Upper lobe of left lung (tissue), 6 donors: ENCODE results near the gene LIN37. TPM values are rescaled to one million over a fixed set of nuclear protein-coding genes. Genes with fewer than 3 reads are reported as not detected.
A peak's percentile ranks its signal among the peaks of the same experiment; 100 is the strongest.

Experiments used
- ATAC-seq, 2 donors: fragments of 200-7000 bp; cut with Tn5 transposase; one replicate each; pipeline ENCODE4 v1.9.1; 2022; ENCODE audit warnings: mild to moderate bottlenecking in 2 of 2, moderate library complexity in 2 of 2; ENCODE audit not compliant: low FRiP score in 2 of 2
- DNase-seq, 2 donors: peaks; one replicate each; pipeline ENCODE4 v3.0.0-alpha.2; 2019 to 2020
- H3K27ac ChIP-seq, 4 donors: fragments of 200-600 bp; sonication (generic); one replicate each; pipeline ENCODE4 v1.5.1; 2016 to 2019
- H3K27me3 ChIP-seq, 4 donors: fragments of 200-600 bp; sonication (generic); one replicate each; pipeline ENCODE4 v1.5.1; 2017 to 2019
- H3K36me3 ChIP-seq, 4 donors: fragments of 200-600 bp; sonication (generic); one replicate each; pipeline ENCODE4 v1.5.1; 2016 to 2019
- H3K4me1 ChIP-seq, 4 donors: fragments of 200-600 bp; sonication (generic); one replicate each; pipeline ENCODE4 v1.5.1; 2018 to 2019
- H3K4me3 ChIP-seq, 4 donors: fragments of 200-600 bp; sonication (generic); one replicate each; pipeline ENCODE4 v1.5.1; 2017 to 2019; ENCODE audit warnings: mild to moderate bottlenecking in 2 of 4, moderate library complexity in 1 of 4
- H3K9me3 ChIP-seq, 4 donors: fragments of 200-600 bp; sonication (generic); one replicate each; pipeline ENCODE4 v1.5.1; 2018 to 2019
- EP300 ChIP-seq, 4 donors: sonication (generic); formaldehyde crosslinking; IDR thresholded peaks; one replicate each; pipeline ENCODE4 v1.5.1; 2017; ENCODE audit warnings: antibody characterized with exemption in 4 of 4, control low read depth in 2 of 4
- POLR2A ChIP-seq, 4 donors: fragments of 450-650 bp; IDR thresholded peaks; one replicate each; pipeline ENCODE4 v1.5.1; 2016 to 2017; ENCODE audit warnings: antibody characterized with exemption in 4 of 4, mild to moderate bottlenecking in 2 of 4
- POLR2AphosphoS5 ChIP-seq, 2 donors: sonication (generic); formaldehyde crosslinking; IDR thresholded peaks; one replicate each; pipeline ENCODE4 v1.5.1; 2017; ENCODE audit warnings: antibody characterized with exemption in 2 of 2
- WGBS, 2 donors: methylation state at CpG; one replicate each; pipeline ENCODE4 v1.1.5; 2017 to 2018; 5-methylcytosine and 5-hydroxymethylcytosine counted together
- total RNA-seq, 6 donors: library from RNA; depleted of rRNA in 4 of 6; stranded (reverse); fragments of >200 nt in 4 of 6; gene quantifications; one replicate each; pipeline versions ENCODE4 v1.1.0 to v1.2.1, GENCODE V29; 2016 to 2021
- TF ChIP-seq, protein P1 (sequence below), 6 experiments: fragments of 450-650 bp in 4 of 6; fragments of 200-600 bp in 2 of 6; sonication (generic) in 2 of 6; IDR thresholded peaks; one replicate each; pipeline ENCODE4 v1.5.1; 2016 to 2019; ENCODE audit warnings: antibody characterized with exemption in 6 of 6
- donor health status: DM: no; HTN: no; CAD: no; lungs with moderate emphysema.
- donor health status: DM: no; HTN: yes; CAD: no; lungs with severe emphysema.

The LIN37 gene
- total RNA-seq, 6 donors from 2014 or later = 4.0 to 16.9 (median 10.9) TPM

- H3K27me3 ChIP-seq = no peaks in the 10 kb centered on the region
- TF ChIP-seq, protein P1, sequence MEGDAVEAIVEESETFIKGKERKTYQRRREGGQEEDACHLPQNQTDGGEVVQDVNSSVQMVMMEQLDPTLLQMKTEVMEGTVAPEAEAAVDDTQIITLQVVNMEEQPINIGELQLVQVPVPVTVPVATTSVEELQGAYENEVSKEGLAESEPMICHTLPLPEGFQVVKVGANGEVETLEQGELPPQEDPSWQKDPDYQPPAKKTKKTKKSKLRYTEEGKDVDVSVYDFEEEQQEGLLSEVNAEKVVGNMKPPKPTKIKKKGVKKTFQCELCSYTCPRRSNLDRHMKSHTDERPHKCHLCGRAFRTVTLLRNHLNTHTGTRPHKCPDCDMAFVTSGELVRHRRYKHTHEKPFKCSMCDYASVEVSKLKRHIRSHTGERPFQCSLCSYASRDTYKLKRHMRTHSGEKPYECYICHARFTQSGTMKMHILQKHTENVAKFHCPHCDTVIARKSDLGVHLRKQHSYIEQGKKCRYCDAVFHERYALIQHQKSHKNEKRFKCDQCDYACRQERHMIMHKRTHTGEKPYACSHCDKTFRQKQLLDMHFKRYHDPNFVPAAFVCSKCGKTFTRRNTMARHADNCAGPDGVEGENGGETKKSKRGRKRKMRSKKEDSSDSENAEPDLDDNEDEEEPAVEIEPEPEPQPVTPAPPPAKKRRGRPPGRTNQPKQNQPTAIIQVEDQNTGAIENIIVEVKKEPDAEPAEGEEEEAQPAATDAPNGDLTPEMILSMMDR (IDR thresholded peaks at IDR 0.05) = no peak
- TF ChIP-seq POLR2A (IDR thresholded peaks at IDR 0.05) (no peak), EP300 (IDR thresholded peaks at IDR 0.05) (no peak), POLR2AphosphoS5 (IDR thresholded peaks at IDR 0.05) (no peak)
- H3K9me3 ChIP-seq = no peaks in the 10 kb centered on the region
- WGBS, 2 donors = 71 to 100% methylated on average over 2 to 19 of the region's 20 CpGs
- H3K36me3 ChIP-seq = peaks cover 0 to 2% (median 0%) of the 10 kb centered on the region in 4 donors
- no peak overlapping the region for H3K27ac ChIP-seq
- ATAC-seq (no peak), DNase-seq (peak in 1 of 2 donors; percentile 74)
- no peaks in the 10 kb centered on the region for H3K4me1 ChIP-seq
- H3K4me3 ChIP-seq = no peak overlapping the region
Measured at GRCh38 chr19:35790981-35791813, 42.8 kb downstream of the LIN37 start.

- TF ChIP-seq POLR2AphosphoS5 (IDR thresholded peaks at IDR 0.05) (no peak), EP300 (IDR thresholded peaks at IDR 0.05) (no peak), POLR2A (IDR thresholded peaks at IDR 0.05) (no peak)
- TF ChIP-seq, protein P1 (IDR thresholded peaks at IDR 0.05) = no peak
- DNase-seq (no peak), ATAC-seq (no peak)
- H3K4me3 ChIP-seq = no peak overlapping the region
- no peak overlapping the region for H3K27ac ChIP-seq
- WGBS, 2 donors = 93% methylated on average over 9 of the region's 9 CpGs; no CpG with 5 or more reads in 1 of the 2 donors
- no peaks in the 10 kb centered on the region for H3K9me3 ChIP-seq
- no peaks in the 10 kb centered on the region for H3K36me3 ChIP-seq
- H3K27me3 ChIP-seq = peaks cover 0 to 5% (median 0%) of the 10 kb centered on the region in 4 donors
- H3K4me1 ChIP-seq = no peaks in the 10 kb centered on the region
Measured at GRCh38 chr19:35791814-35792279, 43.5 kb downstream of the LIN37 start.

GRCh38 chr19:35792312-35792711 is 43.9 kb downstream of the LIN37 start:
- peaks cover 0 to 9% (median under 1%) of the 10 kb centered on the region in 4 donors for H3K27me3 ChIP-seq
- peaks cover 0 to 4% (median 0%) of the 10 kb centered on the region in 4 donors for H3K4me1 ChIP-seq
- no peak overlapping the region for H3K4me3 ChIP-seq
- DNase-seq (peak in 1 of 2 donors; percentile 53), ATAC-seq (no peak)
- H3K36me3 ChIP-seq = no peaks in the 10 kb centered on the region
- TF ChIP-seq, protein P1 (IDR thresholded peaks at IDR 0.05) = no peak
- TF ChIP-seq POLR2AphosphoS5 (IDR thresholded peaks at IDR 0.05) = no peak
- no peak for TF ChIP-seq POLR2A (IDR thresholded peaks at IDR 0.05)
- TF ChIP-seq EP300 (IDR thresholded peaks at IDR 0.05) = no peak
- WGBS, 2 donors = 84 to 88% methylated on average over 12 to 15 of the region's 15 CpGs
- H3K9me3 ChIP-seq = no peaks in the 10 kb centered on the region
- H3K27ac ChIP-seq = no peak overlapping the region

DNA sequence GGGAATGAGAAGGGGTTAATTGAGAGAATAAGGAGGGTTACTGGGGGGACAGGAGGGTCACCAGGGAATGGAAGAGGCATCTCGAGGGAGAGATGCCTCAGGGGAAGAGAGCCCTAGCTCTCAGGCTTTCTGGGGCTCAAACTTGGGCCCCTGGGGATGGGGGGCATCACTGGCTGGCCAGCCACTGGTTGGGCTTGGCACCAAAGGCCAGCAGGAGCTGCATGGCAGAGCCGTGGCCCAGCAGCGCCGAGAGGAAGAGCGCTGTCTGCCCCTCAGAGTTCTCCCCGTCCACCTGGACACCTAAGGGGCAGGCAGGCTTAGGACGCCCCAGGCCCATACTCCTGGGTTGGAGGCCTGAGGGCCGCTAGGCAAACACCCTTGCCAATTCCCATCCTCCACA is 44.5 kb downstream of the LIN37 start:
- no peaks in the 10 kb centered on the region for H3K9me3 ChIP-seq
- H3K4me1 ChIP-seq = peaks cover 0 to 10% (median 0%) of the 10 kb centered on the region in 4 donors
- H3K27ac ChIP-seq = no peak overlapping the region
- peak in 1 of 2 donors; percentile 57 for DNase-seq
- no peak overlapping the region for H3K4me3 ChIP-seq
- H3K27me3 ChIP-seq = peaks cover 0 to 11% (median 2%) of the 10 kb centered on the region in 4 donors
- no peaks in the 10 kb centered on the region for H3K36me3 ChIP-seq
- TF ChIP-seq, protein P1 (IDR thresholded peaks at IDR 0.05) = no peak
- TF ChIP-seq EP300 (IDR thresholded peaks at IDR 0.05) = no peak
- no peak for TF ChIP-seq POLR2AphosphoS5 (IDR thresholded peaks at IDR 0.05)
- no peak for TF ChIP-seq POLR2A (IDR thresholded peaks at IDR 0.05)
- WGBS, 2 donors = 47 to 75% methylated on average over 2 to 8 of the region's 8 CpGs
- ATAC-seq = no peak
